Neutrophil (primary cell): ENCODE data around the gene C11orf86.

Experiments
- H3K27ac ChIP-seq: fragments of 200-600 bp; sonication (generic); 2 replicates; pipeline ENCODE4 v1.5.1; 2016; ENCODE audit warnings: mild to moderate bottlenecking, moderate library complexity
- H3K27me3 ChIP-seq: fragments of 200-600 bp; sonication (generic); 2 replicates; pipeline ENCODE4 v1.6.0; 2016; ENCODE audit warnings: mild to moderate bottlenecking
- H3K36me3 ChIP-seq: fragments of 200-600 bp; sonication (generic); 2 replicates; pipeline ENCODE4 v1.5.1; 2017
- H3K4me1 ChIP-seq, 2 experiments: fragments of 200-600 bp in 1 of 2; sonication (generic) in 1 of 2; 1 replicate in 1 of 2; 2 replicates in 1 of 2; pipeline versions ENCODE4 v1.5.1 to v1.6.1; 2013 to 2016; ENCODE audit warnings: low read depth in 1 of 2, low read length in 1 of 2, mild to moderate bottlenecking in 1 of 2, moderate library complexity in 1 of 2; ENCODE audit not compliant: control insufficient read depth in 1 of 2, insufficient read depth in 1 of 2
- H3K4me3 ChIP-seq, 2 experiments: fragments of 200-600 bp in 1 of 2; sonication (generic) in 1 of 2; 1 replicate in 1 of 2; 2 replicates in 1 of 2; pipeline ENCODE4 v1.5.1; 2013 to 2016; ENCODE audit warnings: low read depth in 1 of 2, low read length in 1 of 2, mild to moderate bottlenecking in 1 of 2, moderate library complexity in 1 of 2
- H3K9me3 ChIP-seq: fragments of 200-600 bp; sonication (generic); 2 replicates; pipeline ENCODE4 v1.5.1; 2016
- TF ChIP-seq, protein P1 (sequence below): fragments of 200-600 bp; sonication (generic); IDR thresholded peaks from 2 replicates; pipeline ENCODE4 v1.5.1; 2016; ENCODE audit warnings: antibody characterized with exemption

Gene C11orf86

DNA sequence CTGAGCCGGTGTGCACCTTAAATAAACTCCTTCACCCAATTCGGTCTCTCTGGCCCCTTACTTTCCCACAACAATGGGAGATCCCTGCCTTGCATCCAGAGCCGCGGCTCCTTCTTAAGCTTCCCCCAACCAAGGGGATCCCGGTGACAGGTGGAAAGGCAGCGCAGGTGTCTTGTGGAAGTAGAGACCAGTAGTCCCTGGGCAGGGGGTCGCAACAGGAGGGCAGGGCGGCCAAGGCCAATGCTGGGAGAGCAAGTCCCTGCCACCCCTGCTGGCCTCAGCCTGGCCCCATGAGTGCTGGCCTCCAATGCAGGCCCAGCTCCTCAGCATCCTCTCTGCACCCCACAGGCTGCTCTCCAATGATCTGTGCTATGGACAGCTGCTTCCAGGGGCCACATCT is 39.9 kb downstream of the C11orf86 start:
- H3K27me3 ChIP-seq: peaks cover 36% of the 10 kb centered on the region
- no peak overlapping the region for H3K27ac ChIP-seq
- H3K36me3 ChIP-seq: no peaks in the 10 kb centered on the region
- TF ChIP-seq, protein P1, sequence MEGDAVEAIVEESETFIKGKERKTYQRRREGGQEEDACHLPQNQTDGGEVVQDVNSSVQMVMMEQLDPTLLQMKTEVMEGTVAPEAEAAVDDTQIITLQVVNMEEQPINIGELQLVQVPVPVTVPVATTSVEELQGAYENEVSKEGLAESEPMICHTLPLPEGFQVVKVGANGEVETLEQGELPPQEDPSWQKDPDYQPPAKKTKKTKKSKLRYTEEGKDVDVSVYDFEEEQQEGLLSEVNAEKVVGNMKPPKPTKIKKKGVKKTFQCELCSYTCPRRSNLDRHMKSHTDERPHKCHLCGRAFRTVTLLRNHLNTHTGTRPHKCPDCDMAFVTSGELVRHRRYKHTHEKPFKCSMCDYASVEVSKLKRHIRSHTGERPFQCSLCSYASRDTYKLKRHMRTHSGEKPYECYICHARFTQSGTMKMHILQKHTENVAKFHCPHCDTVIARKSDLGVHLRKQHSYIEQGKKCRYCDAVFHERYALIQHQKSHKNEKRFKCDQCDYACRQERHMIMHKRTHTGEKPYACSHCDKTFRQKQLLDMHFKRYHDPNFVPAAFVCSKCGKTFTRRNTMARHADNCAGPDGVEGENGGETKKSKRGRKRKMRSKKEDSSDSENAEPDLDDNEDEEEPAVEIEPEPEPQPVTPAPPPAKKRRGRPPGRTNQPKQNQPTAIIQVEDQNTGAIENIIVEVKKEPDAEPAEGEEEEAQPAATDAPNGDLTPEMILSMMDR: no peak
- H3K9me3 ChIP-seq: no peaks in the 10 kb centered on the region
- no peak overlapping the region for H3K4me3 ChIP-seq
- H3K4me1 ChIP-seq: no peaks in the 10 kb centered on the region

GRCh38 chr11:67016550-67016949 is 41.4 kb downstream of the C11orf86 start:
- TF ChIP-seq, protein P1: no peak
- Histone ChIP-seq H3K4me1 (no peaks in the 10 kb centered on the region), H3K36me3 (no peaks in the 10 kb centered on the region), H3K27me3 (peaks cover 51% of the 10 kb centered on the region), H3K9me3 (no peaks in the 10 kb centered on the region), H3K27ac (no peak overlapping the region), H3K4me3 (no peak overlapping the region)

GRCh38 chr11:67020949-67021348 is 45.8 kb downstream of the C11orf86 start:
- TF ChIP-seq, protein P1: no peak
- Histone ChIP-seq H3K27ac (no peak overlapping the region), H3K27me3 (peaks cover 79% of the 10 kb centered on the region), H3K36me3 (no peaks in the 10 kb centered on the region), H3K4me1 (no peaks in the 10 kb centered on the region), H3K9me3 (no peaks in the 10 kb centered on the region), H3K4me3 (no peak overlapping the region)

- H3K9me3 ChIP-seq: no peaks in the 10 kb centered on the region
- TF ChIP-seq, protein P1: no peak
- H3K27me3 ChIP-seq: peaks cover 80% of the 10 kb centered on the region
- H3K4me3 ChIP-seq: no peak overlapping the region
- H3K36me3 ChIP-seq: no peaks in the 10 kb centered on the region
- H3K27ac ChIP-seq: no peak overlapping the region
- no peaks in the 10 kb centered on the region for H3K4me1 ChIP-seq
Measured at GRCh38 chr11:67022341-67022933, 47.3 kb downstream of the C11orf86 start.

GRCh38 chr11:67022961-67023956 is 48.2 kb downstream of the C11orf86 start, which contains the start of gene SYT12:
Gene SYT12, plus strand, starts transcription at chr11:67023134. Its CDS starts 7,011 bp downstream, at chr11:67030145.
- no peaks in the 10 kb centered on the region for H3K4me1 ChIP-seq
- TF ChIP-seq, protein P1: no peak
- H3K9me3 ChIP-seq: no peaks in the 10 kb centered on the region
- no peaks in the 10 kb centered on the region for H3K36me3 ChIP-seq
- H3K4me3 ChIP-seq: no peak within 1 kb of the TSS
- H3K27ac ChIP-seq: no peak within 1 kb of the TSS
- H3K27me3 ChIP-seq: peaks cover 89% of the 10 kb centered on the region
